ENCODE results near the gene CHST15.

CHST15 gene

GRCh38 chr10:124083047-124083739 lies 10.2 kb downstream of the CHST15 start:
- DNase-seq (ENCODE audit: low read depth in 4 of 4, low spot score in 1 of 4) = no peak

- DNase-seq (ENCODE audit: low read depth in 4 of 4, low spot score in 1 of 4) = no peak
These were observed 10.8 kb downstream of the CHST15 start for GRCh38 chr10:124082555-124082954.

GRCh38 chr10:124081547-124082140 lies 11.8 kb downstream of the CHST15 start:
- no peak for DNase-seq (ENCODE audit: low read depth in 4 of 4, low spot score in 1 of 4)

DNA sequence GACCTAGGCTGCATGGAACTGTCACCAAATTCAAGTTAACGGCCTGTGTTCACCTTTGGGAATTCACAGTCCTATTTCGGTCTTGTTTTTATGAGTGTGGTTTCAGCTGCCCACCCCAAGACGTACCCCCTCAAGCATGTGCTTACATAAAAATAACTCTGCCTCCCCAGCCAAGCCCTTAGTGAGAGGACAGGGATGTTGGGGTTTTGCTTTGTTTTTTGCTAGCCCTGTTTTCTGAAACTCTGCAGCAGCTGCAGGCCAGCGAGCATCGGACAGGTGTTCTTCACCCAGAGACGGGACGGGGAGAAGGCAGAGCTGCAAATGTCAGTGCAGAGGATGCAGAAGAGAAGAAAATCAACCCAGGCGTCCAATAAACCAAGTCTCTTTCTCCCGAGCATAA lies 13.5 kb downstream of the CHST15 start:
- no peak for DNase-seq (ENCODE audit: low read depth in 4 of 4, low spot score in 1 of 4)

GRCh38 chr10:124078714-124079113 lies 14.7 kb downstream of the CHST15 start:
- DNase-seq (ENCODE audit: low read depth in 4 of 4, low spot score in 1 of 4) = no peak

DNA sequence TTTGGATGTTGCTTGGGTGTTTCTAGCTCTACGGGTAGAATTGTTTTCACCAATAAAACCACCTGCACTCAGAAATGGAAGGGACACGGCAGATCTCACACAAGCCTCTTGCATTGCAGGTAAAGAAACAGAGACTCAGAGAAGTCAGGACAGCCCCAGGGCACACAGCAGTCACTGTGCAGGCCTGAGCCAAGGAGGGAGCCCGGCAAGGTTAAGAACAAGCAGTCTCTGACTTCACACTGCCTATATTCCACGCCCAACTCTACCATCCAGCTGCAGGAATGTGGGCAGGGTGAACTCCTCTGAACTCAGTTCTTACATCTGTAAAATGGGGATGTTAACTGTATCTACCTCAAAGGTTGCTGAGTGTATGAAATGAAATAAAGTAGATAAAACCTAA lies 15.4 kb downstream of the CHST15 start:
- DNase-seq (ENCODE audit: low read depth in 4 of 4, low spot score in 1 of 4) = no peak

DNA sequence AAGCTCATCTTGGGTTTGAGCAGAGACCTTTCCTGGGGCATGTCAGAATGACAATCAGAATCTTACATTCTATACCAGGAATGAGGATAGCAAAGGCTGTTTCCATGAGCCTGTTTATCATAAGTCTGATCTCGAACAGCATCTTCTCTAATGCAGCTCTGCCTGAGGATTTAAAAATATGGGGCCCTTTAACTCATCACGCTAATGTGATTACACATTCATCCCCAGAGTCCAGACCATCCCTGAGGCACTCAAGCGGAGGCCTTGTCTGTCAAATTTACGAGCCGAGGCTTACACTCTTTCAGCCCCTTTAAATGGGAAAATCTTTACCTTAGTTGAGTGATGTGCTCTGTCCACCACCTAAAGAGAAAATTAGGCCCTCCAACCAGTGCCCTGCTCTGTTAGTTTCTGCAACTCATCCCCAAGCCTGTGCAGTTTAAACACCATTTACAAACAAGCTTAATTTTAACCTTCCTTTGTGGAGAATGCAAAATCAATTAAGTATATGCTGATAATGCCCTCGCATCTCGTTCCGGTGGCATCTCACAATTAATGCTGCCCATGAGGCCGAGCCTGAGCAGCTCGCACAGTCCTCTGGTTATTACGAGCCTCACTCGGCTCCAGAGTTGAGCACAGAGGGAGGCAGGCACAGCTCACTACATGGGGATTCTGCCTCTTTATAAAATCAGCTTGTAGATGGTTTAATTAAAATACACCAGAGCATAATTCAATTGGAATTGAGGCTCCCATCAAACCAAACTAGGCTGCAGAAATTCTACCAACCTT lies 16.0 kb downstream of the CHST15 start:
- DNase-seq (ENCODE audit: low read depth in 4 of 4, low spot score in 1 of 4) = no peak

DNA sequence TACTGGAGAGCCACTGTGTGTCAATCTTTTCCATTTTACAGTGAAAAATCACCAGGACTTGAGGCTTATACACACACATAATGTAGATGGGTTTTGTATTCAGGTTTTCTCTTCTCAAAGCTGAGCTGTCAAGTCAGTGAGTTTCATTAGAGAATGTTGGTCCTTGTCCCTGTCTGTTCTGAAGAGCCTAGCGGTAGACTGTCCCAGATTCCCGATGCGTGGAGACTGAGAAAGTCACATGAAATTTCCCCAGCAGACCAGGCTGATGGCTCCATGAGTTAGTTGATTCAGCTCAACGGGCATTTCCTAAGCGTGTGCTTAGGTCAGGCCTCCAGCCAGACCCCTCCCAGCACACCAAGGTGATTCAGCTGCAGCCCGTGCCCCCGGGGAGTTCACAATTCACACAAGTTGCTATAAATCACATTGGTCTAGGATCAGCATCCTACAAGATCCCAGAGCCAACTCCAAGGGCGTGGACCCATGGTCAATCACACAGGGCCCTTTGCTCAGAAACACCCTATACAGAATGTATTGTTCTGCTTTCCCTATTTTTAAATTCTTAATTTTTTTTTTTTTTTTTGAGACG lies 17.2 kb downstream of the CHST15 start:
- DNase-seq (ENCODE audit: low read depth in 4 of 4, low spot score in 1 of 4) = no peak

DNA sequence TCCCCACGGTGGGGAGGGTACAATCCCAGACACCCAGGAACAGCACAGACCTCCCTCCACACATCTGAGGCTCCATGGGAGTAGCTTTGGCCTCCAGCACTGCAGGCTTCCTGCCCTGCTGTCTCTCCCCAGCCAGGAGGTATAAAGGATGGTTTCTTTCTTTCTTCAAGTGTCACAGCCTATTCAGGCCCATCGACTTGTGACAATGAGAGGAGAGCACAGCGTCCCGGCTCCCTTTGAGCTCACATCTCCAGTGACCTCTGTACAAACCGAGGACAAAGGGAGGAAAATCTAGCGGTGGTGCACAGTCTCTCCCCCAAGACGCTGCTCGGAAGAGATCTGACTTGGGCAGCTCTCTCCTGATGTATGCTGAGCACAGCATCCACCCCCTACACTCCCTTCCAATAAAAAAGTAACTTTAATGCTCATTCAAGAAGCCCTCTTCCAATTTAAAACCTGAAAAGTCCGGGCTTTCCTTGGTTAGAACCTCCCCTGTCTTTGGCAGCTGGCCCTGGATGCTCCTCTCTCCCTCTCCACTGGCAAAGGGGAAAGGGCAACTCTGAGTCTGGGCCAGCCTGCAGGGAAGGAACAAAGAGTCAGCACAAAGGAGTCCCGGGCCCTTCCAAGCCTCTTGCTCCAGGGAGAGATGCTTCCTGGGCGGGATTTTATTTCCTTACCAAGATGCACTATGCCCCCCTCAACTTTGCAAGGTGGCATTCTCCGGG lies 18.0 kb downstream of the CHST15 start:
- DNase-seq (ENCODE audit: low read depth in 4 of 4, low spot score in 1 of 4) = no peak

GRCh38 chr10:124074501-124075109 lies 18.8 kb downstream of the CHST15 start:
- no peak for DNase-seq (ENCODE audit: low read depth in 4 of 4, low spot score in 1 of 4)

- no peak for DNase-seq (ENCODE audit: low read depth in 4 of 4, low spot score in 1 of 4)
These were observed 19.4 kb downstream of the CHST15 start for GRCh38 chr10:124073978-124074377.

DNA sequence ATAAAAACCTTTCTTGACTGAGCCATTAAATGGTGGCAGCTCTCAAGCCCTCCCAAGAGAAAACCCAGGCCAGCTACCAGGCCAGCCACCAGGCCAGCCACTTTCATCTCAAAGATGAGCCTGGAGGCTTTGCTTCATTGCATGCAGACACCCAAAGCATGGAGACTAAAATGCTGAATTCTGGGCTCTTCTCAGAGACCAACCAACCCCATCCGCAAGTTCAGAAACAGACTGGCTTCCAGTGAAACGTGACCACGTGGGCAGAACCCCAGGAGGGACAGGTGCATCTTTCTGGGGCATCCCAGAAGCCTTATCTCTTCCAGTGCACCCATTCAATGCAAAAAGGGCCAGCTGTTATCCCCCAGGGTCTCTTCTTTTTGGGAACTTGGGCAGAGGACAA lies 20.9 kb downstream of the CHST15 start:
- DNase-seq (ENCODE audit: low read depth in 4 of 4, low spot score in 1 of 4) = no peak

DNA sequence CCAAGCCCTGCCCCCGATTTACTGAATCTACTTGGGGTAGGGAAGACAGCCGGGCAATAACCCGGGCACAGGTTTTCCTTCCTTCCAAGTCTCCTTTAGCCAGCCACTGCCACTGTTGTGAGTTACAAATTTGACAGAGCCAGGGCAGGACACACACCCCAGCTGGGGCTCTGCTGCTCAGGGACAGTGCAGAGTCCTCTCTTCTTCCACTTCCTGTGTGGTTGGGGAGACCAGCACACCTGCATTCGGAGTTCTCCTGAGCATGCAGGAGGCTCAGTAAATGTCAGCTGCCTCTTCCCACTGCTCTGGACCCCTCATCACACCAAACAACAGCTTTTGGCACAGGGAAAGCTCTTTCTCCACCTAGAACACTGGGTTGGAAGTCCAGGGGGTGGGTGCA lies 21.3 kb downstream of the CHST15 start:
- DNase-seq (ENCODE audit: low read depth in 4 of 4, low spot score in 1 of 4) = no peak

DNA sequence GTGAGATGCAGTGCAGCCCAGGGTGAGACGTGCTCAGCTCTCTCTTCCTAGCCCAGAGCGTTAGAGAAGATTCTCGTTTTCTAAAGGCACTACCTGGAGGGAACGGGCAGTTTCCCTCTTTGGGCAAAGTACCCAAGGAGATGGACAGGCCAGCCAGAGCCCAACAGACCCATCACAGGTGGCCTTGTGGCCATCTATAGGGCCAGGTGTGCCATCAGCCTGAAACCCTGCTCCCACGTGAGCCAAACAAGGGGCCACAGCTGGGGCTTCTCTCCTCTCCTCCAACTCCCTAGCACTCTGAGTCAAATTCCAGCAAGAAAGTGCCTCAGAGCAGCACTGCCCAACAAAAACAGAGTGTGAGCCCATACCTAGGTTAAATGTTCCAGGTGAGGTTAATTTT lies 22.3 kb downstream of the CHST15 start:
- no peak for DNase-seq (ENCODE audit: low read depth in 4 of 4, low spot score in 1 of 4)

DNA sequence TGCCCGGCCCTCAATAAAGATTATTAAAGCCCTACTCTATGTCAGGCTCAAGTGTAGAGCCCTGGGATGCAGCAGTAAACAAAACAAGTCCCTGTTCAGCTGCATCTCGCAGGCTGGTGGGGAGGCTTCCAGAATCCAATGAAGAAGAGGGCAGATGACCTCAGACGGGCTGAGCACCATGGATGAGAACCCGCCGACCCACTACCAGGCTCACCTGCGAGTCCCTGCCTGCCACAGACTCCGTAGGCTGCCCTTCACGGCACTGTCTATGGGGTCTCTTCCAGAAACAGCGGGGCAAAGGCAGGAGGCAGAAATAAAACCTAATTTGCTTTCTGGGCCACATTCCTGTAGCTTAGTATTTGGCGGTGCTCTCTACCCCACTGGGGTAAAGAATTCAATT lies 22.7 kb downstream of the CHST15 start:
- DNase-seq (ENCODE audit: low read depth in 4 of 4, low spot score in 1 of 4) = no peak

GRCh38 chr10:124069341-124070264 lies 23.8 kb downstream of the CHST15 start:
- no peak for DNase-seq (ENCODE audit: low read depth in 4 of 4, low spot score in 1 of 4)

DNA sequence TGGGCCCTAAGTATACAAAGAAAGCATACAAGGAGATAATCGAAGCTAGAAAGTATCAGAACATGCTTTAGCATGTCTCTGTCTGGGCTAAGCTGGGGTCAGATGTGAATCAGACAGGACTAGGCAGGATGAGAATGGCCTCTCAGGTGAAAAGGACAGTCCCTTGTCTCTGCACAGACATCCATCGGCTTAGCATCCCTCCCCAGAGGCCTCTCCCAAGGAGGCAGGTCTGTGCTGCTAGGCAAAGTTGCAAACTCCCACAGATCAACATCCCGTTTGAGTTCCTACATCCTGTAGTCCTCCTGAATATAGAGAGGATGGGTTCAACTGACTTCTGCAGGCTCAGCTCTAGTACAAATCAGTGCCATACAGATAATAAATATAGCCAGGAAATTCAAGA lies 24.5 kb downstream of the CHST15 start:
- DNase-seq (ENCODE audit: low read depth in 4 of 4, low spot score in 1 of 4) = no peak

GRCh38 chr10:124067825-124068400 lies 25.5 kb downstream of the CHST15 start:
- no peak for DNase-seq (ENCODE audit: low read depth in 4 of 4, low spot score in 1 of 4)

Data from stimulated activated CD4-positive, alpha-beta T cell treated with anti-CD3 and anti-CD28 coated beads, Interleukin-1b, Interleukin-23, amount 100 ng/mL, for 24 hours (primary cell).